Measurements from ENCODE around the gene TENM4.

TENM4 gene

DNA sequence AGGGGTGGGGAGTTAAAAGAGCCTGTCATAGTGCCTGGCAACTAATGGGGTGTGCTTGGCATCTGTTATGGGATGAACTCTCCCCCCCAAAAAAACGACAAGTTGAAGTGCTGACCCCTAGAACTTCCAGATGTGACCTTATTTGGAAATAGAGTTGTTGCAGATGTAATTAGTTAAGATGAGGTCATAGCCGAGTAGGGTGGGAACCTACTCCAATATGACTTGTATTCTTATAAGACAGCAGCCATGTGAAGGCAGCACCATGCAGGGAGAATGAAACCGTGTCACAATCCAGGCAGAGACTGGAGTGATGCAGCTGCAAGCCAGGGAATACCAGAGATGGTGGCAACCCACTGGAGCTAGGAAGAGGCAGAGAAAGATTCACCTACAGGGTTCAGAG lies 394.5 kb downstream of the TENM4 start:
- TF ChIP-seq POLR2AphosphoS5 (IDR thresholded peaks at IDR 0.05; ENCODE audit: low read depth, low read length), result no peak
- no peak for TF ChIP-seq TAF1 (IDR thresholded peaks at IDR 0.05; ENCODE audit: borderline replicate concordance, insufficient read depth, low read length)
- TF ChIP-seq SIN3A (IDR thresholded peaks at IDR 0.05; ENCODE audit: borderline replicate concordance, insufficient read depth, low read length), result no peak

GRCh38 chr11:79045800-79046304 lies 395.0 kb downstream of the TENM4 start:
- no peak for TF ChIP-seq SIN3A (IDR thresholded peaks at IDR 0.05; ENCODE audit: borderline replicate concordance, insufficient read depth, low read length)
- TF ChIP-seq POLR2AphosphoS5 (IDR thresholded peaks at IDR 0.05; ENCODE audit: low read depth, low read length), result no peak
- TF ChIP-seq, protein P1, sequence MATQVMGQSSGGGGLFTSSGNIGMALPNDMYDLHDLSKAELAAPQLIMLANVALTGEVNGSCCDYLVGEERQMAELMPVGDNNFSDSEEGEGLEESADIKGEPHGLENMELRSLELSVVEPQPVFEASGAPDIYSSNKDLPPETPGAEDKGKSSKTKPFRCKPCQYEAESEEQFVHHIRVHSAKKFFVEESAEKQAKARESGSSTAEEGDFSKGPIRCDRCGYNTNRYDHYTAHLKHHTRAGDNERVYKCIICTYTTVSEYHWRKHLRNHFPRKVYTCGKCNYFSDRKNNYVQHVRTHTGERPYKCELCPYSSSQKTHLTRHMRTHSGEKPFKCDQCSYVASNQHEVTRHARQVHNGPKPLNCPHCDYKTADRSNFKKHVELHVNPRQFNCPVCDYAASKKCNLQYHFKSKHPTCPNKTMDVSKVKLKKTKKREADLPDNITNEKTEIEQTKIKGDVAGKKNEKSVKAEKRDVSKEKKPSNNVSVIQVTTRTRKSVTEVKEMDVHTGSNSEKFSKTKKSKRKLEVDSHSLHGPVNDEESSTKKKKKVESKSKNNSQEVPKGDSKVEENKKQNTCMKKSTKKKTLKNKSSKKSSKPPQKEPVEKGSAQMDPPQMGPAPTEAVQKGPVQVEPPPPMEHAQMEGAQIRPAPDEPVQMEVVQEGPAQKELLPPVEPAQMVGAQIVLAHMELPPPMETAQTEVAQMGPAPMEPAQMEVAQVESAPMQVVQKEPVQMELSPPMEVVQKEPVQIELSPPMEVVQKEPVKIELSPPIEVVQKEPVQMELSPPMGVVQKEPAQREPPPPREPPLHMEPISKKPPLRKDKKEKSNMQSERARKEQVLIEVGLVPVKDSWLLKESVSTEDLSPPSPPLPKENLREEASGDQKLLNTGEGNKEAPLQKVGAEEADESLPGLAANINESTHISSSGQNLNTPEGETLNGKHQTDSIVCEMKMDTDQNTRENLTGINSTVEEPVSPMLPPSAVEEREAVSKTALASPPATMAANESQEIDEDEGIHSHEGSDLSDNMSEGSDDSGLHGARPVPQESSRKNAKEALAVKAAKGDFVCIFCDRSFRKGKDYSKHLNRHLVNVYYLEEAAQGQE (IDR thresholded peaks at IDR 0.05; ENCODE audit: insufficient read depth in 1 of 2, low read depth in 2 of 2, low read length in 2 of 2), result no peak
- peak; percentile 27 for TF ChIP-seq FOXP2 (optimal IDR thresholded peaks at IDR 0.05; ENCODE audit: borderline replicate concordance, extremely low read depth, extremely low read length, insufficient read depth)

DNA sequence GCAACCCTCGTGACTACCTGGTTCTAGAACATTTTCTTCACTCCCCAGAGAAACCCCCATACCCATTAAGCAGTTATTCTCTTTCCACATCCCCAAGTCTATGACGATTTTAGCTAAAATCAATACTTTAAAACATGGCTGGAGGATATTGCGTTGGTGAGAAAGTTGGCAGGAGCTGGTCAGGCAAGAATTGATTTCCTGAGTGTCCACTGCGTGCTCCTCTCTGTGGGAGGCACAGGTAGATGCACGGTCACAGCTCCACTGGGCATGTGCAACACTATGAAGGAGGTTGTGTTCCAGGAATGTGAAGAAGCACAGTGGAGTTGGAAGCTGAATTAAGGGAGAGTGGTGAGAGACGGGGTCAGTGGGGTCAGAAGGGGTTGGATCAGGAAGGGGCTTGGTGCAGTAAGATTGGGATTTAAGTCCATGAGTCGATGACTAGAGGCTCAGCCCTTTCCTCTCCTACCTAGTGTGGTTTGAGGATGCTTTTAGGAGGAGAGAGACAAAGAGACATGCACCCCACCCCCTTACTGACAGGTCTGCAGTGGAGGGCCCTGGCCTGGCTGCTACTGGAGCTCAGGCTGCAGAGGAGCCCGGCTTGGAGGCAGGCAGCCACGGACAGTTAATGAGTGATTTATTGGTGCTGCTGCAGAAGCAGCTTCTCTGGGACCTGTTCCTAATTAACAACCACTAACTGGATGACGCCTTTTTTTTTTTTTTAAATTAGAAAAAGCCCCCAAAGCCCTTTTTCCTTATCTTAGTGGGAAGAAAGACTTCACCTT lies 395.6 kb downstream of the TENM4 start:
- TF ChIP-seq SIN3A (IDR thresholded peaks at IDR 0.05; ENCODE audit: borderline replicate concordance, insufficient read depth, low read length), result no peak
- TF ChIP-seq, protein P1 (IDR thresholded peaks at IDR 0.05; ENCODE audit: insufficient read depth in 1 of 2, low read depth in 2 of 2, low read length in 2 of 2), result no peak
- no peak for TF ChIP-seq FOXP2 (optimal IDR thresholded peaks at IDR 0.05; ENCODE audit: borderline replicate concordance, extremely low read depth, extremely low read length, insufficient read depth)
- TF ChIP-seq TAF1 (IDR thresholded peaks at IDR 0.05; ENCODE audit: borderline replicate concordance, insufficient read depth, low read length), result no peak
- TF ChIP-seq POLR2AphosphoS5 (IDR thresholded peaks at IDR 0.05; ENCODE audit: low read depth, low read length), result no peak

DNA sequence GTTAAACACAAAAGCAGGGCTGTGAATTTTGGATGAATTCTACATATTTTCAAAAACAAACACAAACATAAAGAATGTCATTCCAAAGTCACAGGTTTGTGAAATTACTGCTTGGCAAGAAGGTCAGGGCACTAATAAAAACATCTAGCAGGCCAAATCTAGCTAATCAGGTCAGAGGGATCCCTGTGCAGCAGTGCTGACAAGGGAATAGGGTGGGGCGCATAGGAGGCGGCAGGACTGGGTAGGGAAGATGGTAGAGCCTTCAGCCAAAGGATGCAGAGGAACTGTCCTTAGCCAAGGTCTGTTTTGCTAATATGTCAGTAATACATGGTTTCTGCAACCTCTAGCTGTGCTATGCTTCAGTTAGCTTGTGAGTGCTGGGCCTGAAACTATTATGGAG lies 396.6 kb downstream of the TENM4 start:
- TF ChIP-seq SIN3A (IDR thresholded peaks at IDR 0.05; ENCODE audit: borderline replicate concordance, insufficient read depth, low read length), result no peak
- TF ChIP-seq TAF1 (IDR thresholded peaks at IDR 0.05; ENCODE audit: borderline replicate concordance, insufficient read depth, low read length), result no peak
- TF ChIP-seq FOXP2 (optimal IDR thresholded peaks at IDR 0.05; ENCODE audit: borderline replicate concordance, extremely low read depth, extremely low read length, insufficient read depth), result no peak
- TF ChIP-seq, protein P1 (IDR thresholded peaks at IDR 0.05; ENCODE audit: insufficient read depth in 1 of 2, low read depth in 2 of 2, low read length in 2 of 2), result no peak
- no peak for TF ChIP-seq POLR2AphosphoS5 (IDR thresholded peaks at IDR 0.05; ENCODE audit: low read depth, low read length)

DNA sequence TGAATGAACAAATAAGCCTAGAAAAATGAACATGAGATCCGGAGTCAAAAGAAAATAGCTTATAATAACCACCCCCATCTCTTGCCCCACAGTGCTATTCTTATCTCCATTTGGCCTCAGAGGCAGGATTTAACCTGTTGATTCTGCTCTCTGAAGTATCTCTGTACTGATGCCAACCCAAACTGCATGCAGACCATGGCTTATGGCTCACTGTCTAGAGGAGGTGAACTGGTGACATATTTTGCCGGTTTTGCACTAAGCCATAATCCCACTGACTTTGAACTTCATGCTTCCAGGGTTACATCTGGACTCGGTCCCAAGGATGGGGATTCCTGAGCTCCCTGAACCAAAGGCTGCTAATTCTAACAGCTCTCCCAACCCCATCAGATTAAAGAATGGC lies 397.1 kb downstream of the TENM4 start:
- TF ChIP-seq FOXP2 (optimal IDR thresholded peaks at IDR 0.05; ENCODE audit: borderline replicate concordance, extremely low read depth, extremely low read length, insufficient read depth) (no peak), POLR2AphosphoS5 (IDR thresholded peaks at IDR 0.05; ENCODE audit: low read depth, low read length) (no peak), SIN3A (IDR thresholded peaks at IDR 0.05; ENCODE audit: borderline replicate concordance, insufficient read depth, low read length) (no peak)
- TF ChIP-seq, protein P1 (IDR thresholded peaks at IDR 0.05; ENCODE audit: insufficient read depth in 1 of 2, low read depth in 2 of 2, low read length in 2 of 2), result no peak
